ENCODE data around the gene TRIM31.

The TRIM31 gene

GRCh38 chr6:30113003-30113759 is at the start of gene TRIM31:
TRIM31 (minus strand) TSS chr6:30113090; CDS start chr6:30112805, 285 bp downstream.
- peak; percentile 45 for DNase-seq (ENCODE audit: low spot score)

GRCh38 chr6:30162265-30163089 is 49.6 kb upstream of the TRIM31 start:
- no peak for DNase-seq (ENCODE audit: low spot score)

GRCh38 chr6:30160785-30161531 is 48.1 kb upstream of the TRIM31 start, which contains the start of gene TRIM10:
TRIM10 (minus strand) TSS chr6:30161211; CDS start chr6:30160858, 353 bp downstream.
- DNase-seq (ENCODE audit: low spot score), result no peak

- no peak for DNase-seq (ENCODE audit: low spot score)
Measured at GRCh38 chr6:30160008-30160784, 47.3 kb upstream of the TRIM31 start.

- DNase-seq (ENCODE audit: low spot score), result no peak
Measured at GRCh38 chr6:30158475-30159040, 45.7 kb upstream of the TRIM31 start.

- no peak for DNase-seq (ENCODE audit: low spot score)
Measured at GRCh38 chr6:30157999-30158398, 45.1 kb upstream of the TRIM31 start.

GRCh38 chr6:30157581-30157980 is 44.7 kb upstream of the TRIM31 start:
- no peak for DNase-seq (ENCODE audit: low spot score)

- DNase-seq (ENCODE audit: low spot score), result no peak
Measured at GRCh38 chr6:30156774-30157173, 43.9 kb upstream of the TRIM31 start.

- DNase-seq (ENCODE audit: low spot score), result peak; percentile 32
Measured at GRCh38 chr6:30156262-30156599, 43.3 kb upstream of the TRIM31 start.

GRCh38 chr6:30155520-30156261 is 42.8 kb upstream of the TRIM31 start:
- no peak for DNase-seq (ENCODE audit: low spot score)

- no peak for DNase-seq (ENCODE audit: low spot score)
Measured at GRCh38 chr6:30154709-30155519, 42.0 kb upstream of the TRIM31 start.

GRCh38 chr6:30154061-30154460 is 41.2 kb upstream of the TRIM31 start:
- DNase-seq (ENCODE audit: low spot score), result no peak

GRCh38 chr6:30152910-30153610 is 40.2 kb upstream of the TRIM31 start:
- DNase-seq (ENCODE audit: low spot score), result no peak

- DNase-seq (ENCODE audit: low spot score), result no peak
Measured at GRCh38 chr6:30152016-30152673, 39.3 kb upstream of the TRIM31 start.

- DNase-seq (ENCODE audit: low spot score), result no peak
Measured at GRCh38 chr6:30151580-30151979, 38.7 kb upstream of the TRIM31 start.

- no peak for DNase-seq (ENCODE audit: low spot score)
Measured at GRCh38 chr6:30150671-30151395, 37.9 kb upstream of the TRIM31 start.

- no peak for DNase-seq (ENCODE audit: low spot score)
Measured at GRCh38 chr6:30149858-30150550, 37.1 kb upstream of the TRIM31 start.
